ENCODE data around the gene FHIT. TPM values are rescaled to one million over a fixed set of nuclear protein-coding genes. Genes with fewer than 3 reads are reported as not detected.

FHIT gene
- total RNA-seq, 4 donors from 2014 or later, result 5.0 to 15.3 (median 8.3) TPM

DNA sequence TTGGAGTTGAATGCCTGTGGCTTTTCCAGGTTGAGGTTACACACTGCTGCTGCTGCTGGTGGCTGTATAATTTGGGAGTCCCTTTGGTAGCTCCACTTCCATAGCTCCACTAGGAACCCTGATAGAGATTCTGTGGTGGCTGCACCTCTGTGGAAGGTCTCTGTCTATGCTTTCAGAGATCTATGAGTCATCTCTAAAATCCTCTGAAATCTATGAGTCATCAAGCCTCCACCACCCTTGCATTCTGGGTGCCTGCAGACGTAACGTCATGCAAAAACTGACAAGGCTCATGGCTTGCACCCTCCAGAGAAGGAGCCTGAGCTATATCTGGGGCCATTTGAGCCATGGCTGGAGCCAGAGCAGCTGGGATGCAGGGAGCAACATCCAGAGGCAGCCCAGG lies 1164.4 kb downstream of the FHIT start:
- no peak overlapping the region for H3K4me3 ChIP-seq (ENCODE audit: low read depth, poor library complexity, severe bottlenecking)
- WGBS, 2 donors, result 47 to 64% methylated on average over 2 of the region's 2 CpGs
- no peak for TF ChIP-seq POLR2A (IDR thresholded peaks at IDR 0.05)
- TF ChIP-seq CTCF (IDR thresholded peaks at IDR 0.05), result no peak
- DNase-seq (ENCODE audit: low spot score in 2 of 2), result no peak
- intact Hi-C loops (cut with DNase I; ENCODE audit: low total_unique reads), result no loop called here

GRCh38 chr3:60085649-60086048 lies 1165.6 kb downstream of the FHIT start:
- TF ChIP-seq POLR2A (IDR thresholded peaks at IDR 0.05) (no peak), CTCF (IDR thresholded peaks at IDR 0.05) (no peak)
- H3K4me3 ChIP-seq (ENCODE audit: low read depth, poor library complexity, severe bottlenecking), result no peak overlapping the region
- DNase-seq (ENCODE audit: low spot score in 2 of 2), result no peak
- intact Hi-C loops (cut with DNase I; ENCODE audit: low total_unique reads), result no loop called here

GRCh38 chr3:60081381-60082095 lies 1169.7 kb downstream of the FHIT start:
- TF ChIP-seq CTCF (IDR thresholded peaks at IDR 0.05) (no peak), POLR2A (IDR thresholded peaks at IDR 0.05) (no peak)
- WGBS, 2 donors, result 62 to 66% methylated on average over 5 of the region's 5 CpGs
- no peak overlapping the region for H3K4me3 ChIP-seq (ENCODE audit: low read depth, poor library complexity, severe bottlenecking)
- intact Hi-C loops (cut with DNase I; ENCODE audit: low total_unique reads), result no loop called here
- DNase-seq (ENCODE audit: low spot score in 2 of 2), result no peak

- no peak for DNase-seq (ENCODE audit: low spot score in 2 of 2)
- H3K4me3 ChIP-seq (ENCODE audit: low read depth, poor library complexity, severe bottlenecking), result no peak overlapping the region
- no peak for TF ChIP-seq CTCF (IDR thresholded peaks at IDR 0.05)
- TF ChIP-seq POLR2A (IDR thresholded peaks at IDR 0.05), result no peak
- intact Hi-C loops (cut with DNase I; ENCODE audit: low total_unique reads), result no loop called here
- 54 to 73% methylated on average over 1 of the region's 1 CpG for WGBS, 2 donors
These were observed 1170.6 kb downstream of the FHIT start for GRCh38 chr3:60080648-60081047.

DNA sequence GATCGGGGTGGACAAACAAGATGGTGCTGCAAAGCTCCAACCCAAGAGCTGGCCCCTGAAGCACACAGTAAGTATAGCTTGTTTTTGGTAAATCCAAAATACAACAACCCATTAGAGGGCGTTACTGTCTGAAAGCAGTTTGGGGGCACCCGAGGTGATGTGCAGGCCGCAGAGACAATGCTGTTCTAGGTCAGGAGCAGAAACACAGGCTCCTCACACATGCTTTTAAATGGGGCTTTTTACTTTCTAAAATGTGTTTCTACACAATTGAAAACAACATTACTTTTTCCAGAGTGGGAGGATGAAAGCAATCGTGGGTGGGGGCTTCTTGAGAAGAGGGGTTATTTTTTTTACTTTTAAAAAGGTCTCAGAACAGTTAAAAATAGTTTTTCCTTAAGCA lies 1172.2 kb downstream of the FHIT start:
- intact Hi-C loops (cut with DNase I; ENCODE audit: low total_unique reads), result no loop called here
- no peak for DNase-seq (ENCODE audit: low spot score in 2 of 2)
- WGBS, 2 donors, result 58 to 61% methylated on average over 5 of the region's 5 CpGs
- TF ChIP-seq CTCF (IDR thresholded peaks at IDR 0.05) (no peak), POLR2A (IDR thresholded peaks at IDR 0.05) (no peak)
- no peak overlapping the region for H3K4me3 ChIP-seq (ENCODE audit: low read depth, poor library complexity, severe bottlenecking)

GRCh38 chr3:60076331-60076730 lies 1174.9 kb downstream of the FHIT start:
- 5 to 28% methylated on average over 1 of the region's 1 CpG for WGBS, 2 donors
- DNase-seq (ENCODE audit: low spot score in 2 of 2), result no peak
- intact Hi-C loops (cut with DNase I; ENCODE audit: low total_unique reads), result no loop called here
- TF ChIP-seq CTCF (IDR thresholded peaks at IDR 0.05), result no peak
- TF ChIP-seq POLR2A (IDR thresholded peaks at IDR 0.05), result no peak
- no peak overlapping the region for H3K4me3 ChIP-seq (ENCODE audit: low read depth, poor library complexity, severe bottlenecking)
